HS-5 (cell line): ENCODE data around the gene XPO6.

Experiments
- DNase-seq: peaks from one replicate; pipeline ENCODE4 v3.0.0-alpha.2; 2012; ENCODE audit warnings: low read depth

The XPO6 gene

DNA sequence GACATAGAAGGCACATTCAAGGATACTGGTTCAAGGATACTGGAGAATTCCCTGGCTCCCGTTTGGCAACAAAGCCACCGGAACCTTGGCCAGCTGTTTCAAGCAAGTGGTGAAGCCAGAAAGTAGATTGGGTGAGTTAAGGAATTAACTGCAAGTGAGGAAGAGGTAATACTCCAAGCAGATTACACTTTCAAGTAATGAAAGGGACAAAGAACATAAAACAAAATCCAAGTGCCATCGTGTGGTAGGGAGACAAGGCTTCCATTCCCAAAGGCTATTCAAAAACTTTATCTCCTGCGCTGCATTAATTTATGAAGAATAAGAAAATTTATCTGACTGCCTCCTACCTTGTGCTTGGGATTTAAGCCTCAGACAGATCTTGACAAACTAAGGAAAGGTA lies 27.8 kb downstream of the XPO6 start:
- no peak for DNase-seq

DNA sequence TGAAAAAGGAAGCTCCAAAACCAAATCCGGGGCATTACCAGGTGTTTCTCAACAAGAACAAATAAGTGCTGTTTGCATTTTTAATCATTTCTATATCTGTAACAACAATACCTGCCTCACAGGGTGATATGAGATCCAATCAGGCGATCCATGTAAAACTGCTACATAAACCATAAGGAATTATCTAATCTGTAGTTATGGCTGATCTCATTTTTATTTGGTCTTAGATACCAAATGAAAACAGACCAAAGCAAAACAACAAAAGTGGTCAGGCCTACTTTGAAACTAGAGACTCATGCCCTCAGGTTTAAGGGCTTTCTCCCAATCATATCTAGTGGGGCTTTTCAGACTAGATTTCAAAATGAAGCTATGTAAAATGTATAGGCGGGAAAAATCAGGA lies 28.3 kb downstream of the XPO6 start:
- DNase-seq = no peak

DNA sequence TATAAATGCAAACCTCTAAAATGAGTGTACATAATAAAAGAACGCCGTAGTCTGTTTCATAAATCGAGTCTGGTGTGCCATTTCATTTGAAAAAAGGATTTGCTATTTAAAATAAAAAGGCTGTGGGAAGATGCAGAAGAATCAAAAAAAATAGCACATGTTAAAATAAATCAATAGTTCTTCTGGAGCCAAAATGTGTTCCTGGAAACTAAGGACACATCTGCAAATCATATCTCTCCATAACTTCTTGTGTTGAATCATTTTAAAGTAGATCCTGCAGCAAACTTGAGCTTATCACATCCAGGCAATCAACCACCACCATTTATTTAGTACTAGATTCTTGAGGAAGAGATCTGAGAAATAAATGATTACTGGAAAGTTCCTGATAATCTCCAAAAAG lies 29.0 kb downstream of the XPO6 start:
- no peak for DNase-seq

DNA sequence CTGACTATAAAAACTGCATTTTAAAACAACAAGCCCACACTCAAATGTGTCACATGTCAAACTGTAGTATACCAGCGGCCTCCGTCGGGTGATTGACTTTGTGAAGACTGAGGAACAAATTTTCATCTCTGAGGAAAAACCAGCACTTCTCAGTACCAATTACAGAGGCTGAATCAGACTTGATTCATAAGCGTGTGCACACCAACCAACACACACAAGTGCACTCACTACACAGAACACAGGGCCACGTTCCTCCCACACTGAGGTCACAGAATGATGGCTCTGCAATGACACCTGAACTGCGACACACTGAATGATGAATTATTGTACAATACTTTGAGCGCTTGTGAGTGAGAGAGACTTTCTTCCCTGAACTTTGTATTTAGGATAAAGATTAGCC lies 29.6 kb downstream of the XPO6 start:
- DNase-seq = no peak

DNA sequence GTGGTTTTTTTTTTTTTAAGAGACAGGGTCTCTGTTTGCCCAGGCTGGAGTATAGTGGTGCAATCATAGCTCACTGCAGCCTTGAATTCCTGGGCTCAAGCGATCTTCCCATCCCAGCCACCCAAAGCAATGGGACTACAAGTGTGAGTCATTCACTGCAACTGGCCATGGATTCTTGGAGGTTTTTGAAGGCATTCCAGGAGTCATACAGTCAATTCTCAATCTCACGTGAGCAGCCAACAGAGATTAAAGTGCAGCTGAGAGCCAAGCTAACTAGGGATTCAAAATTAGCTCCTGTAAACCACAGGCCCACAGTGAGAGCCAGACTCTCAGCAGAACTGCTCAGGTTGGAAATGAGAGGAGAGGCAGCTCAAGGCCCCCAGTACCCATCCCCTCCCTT lies 30.2 kb downstream of the XPO6 start:
- peak; percentile 88 for DNase-seq

DNA sequence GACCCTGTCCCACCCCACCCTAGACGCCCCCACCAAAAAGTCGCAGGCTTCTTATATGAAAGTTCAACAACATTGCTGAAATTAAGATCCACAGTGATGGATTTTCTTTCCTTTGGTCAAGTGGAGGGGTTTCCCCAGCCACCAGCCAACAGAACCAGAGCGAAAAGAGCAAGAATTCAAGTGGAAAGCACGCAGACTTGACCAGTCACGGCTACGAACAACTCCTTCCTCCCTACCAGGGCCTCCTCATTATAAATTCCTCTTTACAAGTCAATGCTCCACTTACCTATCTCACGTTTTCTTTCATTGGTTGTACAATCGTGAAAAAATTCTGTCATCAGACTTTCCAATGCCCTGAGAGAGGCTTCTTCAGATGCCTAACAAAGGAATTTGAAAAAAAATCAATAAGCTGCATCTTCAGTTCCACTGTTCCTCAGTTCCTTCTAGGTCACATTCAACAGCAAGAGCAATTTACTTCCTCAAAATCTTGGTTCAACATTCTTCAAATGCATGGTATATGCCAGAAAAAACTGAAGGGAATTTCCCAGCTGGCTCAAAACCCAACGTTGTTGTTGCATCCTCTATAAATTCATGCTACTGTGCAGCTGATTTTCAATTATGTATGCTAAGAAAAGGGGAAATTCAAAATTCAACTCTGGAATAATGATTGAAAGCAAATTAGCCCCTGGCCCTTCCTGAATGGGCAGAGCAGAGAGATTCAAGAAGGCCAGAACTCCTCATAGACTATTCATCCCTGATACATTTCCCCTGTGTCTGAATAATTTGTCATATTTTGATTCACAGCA lies 30.9 kb downstream of the XPO6 start:
- no peak for DNase-seq

DNA sequence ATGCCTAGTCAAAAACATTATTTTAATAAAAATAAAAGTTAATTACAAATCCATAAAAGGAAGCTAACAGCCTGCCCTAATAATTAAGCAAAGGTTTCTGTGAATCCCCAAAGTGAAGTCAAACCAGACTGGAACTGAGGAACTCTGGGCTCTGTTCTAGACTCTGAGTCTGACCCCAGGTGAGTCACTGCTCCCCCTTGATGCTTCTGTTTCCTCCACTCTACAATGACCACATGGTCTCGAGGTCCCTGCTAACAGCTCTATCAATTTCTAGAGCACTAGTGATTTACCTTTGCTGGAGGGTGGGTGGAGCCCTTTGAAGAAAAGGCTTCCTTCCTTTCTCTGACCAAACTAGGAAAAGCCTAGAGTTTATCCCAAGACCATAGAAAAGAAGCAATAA lies 32.4 kb downstream of the XPO6 start:
- DNase-seq = no peak

DNA sequence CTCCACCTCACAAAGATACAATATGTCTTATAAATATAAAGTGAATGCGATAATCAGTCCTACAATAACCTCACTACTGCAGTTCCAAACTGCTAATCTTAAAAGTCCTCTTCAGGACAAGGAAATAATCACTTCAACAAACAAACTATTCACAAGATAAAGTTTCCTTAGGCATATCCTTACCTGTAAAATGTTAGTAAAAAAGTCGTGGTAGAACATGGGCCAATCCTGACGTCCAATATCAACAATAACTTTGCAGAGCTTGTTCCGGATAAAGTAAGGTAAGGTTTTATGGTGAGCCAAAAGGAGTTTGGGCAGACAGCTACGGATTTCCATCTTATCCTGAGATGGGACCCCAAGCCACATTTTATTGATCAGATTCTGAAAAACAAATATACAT lies 36.0 kb downstream of the XPO6 start:
- DNase-seq = no peak

DNA sequence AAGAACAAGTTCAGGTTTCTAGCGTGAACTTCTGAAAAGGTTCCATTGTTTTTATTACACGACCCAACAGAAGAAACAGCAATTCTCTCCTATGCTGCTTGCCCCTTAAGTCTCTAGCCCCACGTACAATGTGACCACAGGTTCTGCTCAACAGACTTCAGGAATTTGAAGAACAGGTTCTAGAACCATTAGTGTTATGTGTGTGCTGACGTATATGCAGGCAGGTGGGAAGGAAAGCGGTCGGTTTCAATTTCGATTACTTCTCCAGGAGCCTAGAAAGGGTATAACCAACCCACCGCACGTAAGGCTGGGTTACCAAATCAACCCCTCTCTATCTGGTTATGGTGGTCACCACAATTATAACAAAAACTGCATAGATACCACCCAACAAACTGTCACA lies 39.4 kb downstream of the XPO6 start:
- no peak for DNase-seq

DNA sequence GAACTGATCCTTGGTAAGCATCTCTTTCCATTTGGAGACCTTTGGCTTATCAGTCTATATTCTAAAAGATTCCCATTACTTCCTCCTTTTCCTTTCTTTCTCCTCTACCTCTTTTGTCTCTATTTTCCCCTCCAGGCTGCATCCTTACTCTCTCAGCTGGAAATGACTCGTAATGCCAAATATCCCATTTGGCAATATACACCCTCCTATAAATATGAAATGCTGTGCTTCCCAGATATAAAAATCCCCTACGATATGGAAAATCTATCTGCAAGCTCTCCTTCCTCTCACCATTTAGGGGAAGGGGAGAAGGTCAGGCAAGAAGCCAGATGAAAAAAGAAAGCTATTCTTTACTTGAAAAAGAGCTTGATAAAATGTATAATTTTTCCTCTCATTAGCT lies 39.9 kb downstream of the XPO6 start:
- DNase-seq = no peak

DNA sequence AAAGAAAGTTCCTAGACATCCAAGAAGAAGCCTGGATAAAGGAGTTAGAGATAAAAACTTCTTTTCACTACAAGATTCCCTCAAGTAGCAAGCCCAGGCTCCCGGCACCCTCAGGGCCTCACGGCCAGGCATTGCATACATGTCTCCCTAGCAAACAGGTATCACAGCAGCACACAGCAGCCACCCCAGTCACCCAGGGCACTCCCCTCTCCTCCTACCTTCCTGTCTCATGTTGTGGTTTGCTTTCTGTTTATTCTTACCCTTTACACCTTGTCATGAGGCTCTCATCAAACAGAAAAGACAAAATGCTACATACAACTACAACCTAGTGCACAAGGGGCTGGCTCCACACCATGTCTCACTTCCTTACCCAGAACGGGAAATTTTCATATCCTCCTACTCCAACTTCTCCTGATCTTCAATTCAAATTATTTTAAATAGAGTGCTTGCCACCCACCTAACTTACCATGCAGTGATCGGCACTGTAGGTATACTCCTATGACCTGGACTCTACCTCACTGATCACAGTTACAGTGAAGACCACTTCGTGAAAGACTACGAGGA lies 42.7 kb downstream of the XPO6 start:
- DNase-seq = no peak

DNA sequence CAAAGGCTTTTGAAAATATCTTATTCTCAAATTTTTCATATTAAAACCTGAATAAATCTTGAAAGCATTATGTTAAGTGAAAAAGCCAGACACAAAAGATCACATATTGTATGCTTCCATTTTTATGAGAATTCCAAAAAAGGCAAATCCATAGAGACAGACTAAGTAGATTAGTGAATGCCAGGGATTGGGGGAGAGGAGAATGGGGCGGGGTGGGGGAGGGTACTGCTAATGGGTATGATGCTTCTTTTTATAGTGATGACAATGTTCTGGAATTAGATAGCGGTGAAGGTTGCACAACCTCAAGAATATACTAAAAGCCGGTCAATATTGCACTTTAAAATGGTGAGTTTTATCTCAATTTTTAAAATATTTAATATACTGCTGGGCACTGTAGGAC lies 44.0 kb downstream of the XPO6 start:
- DNase-seq = no peak

DNA sequence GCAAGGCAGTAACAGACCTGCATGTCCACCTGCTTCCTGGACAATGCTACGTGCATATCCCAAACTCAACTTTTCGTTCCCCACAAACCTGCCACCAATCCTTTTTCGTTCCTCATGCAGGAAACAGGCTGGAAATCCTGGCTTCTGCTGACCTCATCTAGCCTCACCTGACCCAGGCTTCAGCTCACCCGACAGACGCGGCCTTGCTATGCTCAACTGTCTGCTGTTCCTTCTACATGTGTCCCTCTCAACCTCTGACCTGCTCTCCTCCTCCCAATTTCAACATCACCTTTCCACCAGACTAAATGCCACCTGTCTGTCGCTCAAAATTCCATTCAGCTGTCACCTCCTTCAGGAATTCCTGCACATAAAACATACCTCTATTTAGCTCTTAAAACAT lies 44.5 kb downstream of the XPO6 start:
- no peak for DNase-seq

DNA sequence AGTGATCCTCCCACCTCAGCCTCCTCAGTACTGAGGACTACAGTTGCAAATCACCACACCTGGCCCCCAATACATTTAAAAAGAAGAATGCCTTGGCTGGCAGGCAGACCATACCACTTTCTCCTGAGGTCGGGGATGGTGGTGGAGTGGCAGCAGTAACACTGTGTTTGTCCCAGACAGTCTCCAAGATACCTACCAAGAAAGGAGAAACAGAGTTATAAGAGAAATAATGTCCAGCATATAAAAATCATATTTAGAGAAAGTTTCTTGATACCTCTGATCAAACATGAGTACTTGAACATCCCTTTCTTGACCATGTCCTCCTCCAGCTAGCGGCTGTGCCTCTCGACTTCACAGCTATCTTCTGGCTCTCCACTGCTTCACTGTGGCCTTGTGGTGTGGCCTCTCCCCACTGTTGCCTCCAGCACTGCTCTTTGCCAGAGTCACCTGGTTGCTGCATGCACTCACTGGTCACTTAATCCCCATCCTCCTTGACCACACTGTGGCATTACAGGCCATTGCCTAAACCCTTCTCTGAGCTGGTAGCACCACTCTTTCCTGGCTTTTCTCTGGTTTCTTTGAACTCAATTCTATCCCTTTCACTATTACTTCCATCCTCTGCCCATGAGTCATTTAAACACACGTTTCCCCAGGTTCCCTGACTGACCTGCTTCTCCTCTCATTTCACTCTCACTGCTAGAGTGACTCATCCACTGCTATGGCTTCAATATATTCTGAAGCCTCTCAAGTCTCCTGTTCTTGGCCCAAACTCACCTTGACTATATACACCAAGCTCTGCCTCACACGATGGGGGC lies 45.2 kb downstream of the XPO6 start:
- DNase-seq = no peak

DNA sequence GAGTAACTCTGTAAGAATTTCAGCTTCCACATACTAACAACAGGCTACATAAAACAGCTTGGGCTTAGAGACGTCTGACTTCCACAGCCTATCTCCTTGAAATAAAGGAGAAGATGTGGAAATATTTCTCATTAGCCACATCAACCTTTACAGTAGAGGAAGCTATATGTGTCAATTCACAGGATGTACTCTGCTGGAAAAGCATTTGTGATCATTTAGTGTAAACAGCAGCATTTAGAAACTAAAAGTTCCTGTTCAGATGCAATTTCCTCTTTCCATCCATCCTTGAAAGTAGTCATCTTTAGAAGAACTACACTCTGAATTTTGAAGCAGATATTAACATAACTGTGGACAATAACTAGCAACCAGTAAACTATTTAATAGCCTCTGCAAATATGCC lies 46.2 kb downstream of the XPO6 start:
- no peak for DNase-seq

DNA sequence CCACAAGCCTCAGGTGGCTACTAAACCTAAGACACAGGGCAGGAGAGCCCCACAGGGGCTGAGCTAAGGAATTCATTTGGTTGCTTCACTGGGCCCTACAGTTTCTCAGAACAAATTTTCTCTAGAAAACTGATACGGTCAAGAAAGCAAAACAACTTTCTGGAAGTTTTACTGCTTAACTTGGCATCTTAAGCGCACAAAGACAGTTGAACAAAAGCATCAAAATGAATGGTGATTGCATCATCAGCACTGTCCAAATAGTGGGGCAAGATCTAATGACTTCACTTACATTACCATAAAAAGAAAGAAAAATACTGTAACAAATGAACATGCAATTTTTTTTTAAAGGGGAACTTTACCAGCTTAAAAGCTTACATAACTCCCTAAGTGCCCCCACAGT lies 47.6 kb downstream of the XPO6 start:
- DNase-seq = no peak

DNA sequence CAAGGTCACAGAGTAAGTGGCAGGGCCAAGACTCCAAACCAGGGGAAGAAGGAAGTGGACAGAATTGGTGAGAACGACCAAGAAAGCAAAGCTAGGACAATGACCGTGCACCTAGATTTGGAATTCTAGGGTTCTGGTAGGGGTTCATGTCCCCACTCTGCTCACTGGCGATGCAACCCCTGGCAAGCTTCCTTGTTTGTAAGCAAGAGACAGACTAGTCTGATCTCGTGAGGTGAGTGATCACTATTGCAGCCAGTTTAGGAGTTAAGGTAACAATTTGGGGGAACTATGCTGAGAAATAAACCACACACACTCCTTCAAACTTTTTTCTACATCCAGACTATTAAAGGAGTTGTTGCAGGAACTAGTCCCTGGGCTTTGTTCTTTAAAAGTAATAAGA lies 48.1 kb downstream of the XPO6 start:
- no peak for DNase-seq

DNA sequence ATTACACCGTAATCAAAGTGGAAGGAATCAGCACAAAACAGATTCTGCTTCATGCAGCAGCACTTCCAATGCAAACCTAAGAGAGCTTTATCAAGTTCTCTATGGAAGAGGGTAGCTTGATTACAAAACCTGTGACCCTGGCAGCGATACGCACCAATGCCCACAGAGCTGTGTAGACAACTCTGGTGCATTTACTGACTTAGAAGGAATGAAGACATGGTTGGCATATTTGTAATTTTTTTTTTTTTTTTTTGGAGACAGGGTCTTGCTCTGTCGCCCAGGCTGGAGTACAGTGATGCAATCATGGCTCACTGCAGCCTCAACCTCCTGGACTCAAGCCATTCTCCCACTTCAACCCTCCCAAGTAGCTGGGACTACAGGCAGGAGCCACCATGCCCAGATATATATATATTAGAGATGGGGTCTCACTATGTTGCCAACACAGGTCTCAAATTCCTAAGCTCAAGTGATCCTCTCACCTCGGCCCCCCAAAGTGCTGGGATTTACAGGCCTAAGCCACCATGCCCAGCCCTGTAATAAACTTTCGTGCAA lies 49.4 kb downstream of the XPO6 start:
- DNase-seq = no peak

DNA sequence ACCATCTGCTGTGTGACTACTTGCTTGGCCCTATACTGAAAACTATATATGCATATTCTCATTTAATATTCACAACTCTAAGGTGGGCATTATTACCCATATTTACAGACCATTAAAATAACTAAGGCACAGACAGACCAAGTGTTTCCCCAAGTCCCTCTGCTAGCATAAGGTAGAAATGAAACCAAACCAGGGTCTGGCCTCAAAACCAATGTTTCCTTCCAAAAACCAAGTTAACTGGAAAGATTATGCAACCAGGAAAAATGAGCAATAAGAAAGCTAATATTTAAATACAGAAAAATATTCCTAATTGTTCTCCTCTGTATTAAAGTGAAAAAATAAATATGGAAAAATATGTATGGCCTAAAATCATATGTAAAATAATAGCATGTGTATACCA lies 50.1 kb downstream of the XPO6 start:
- no peak for DNase-seq

DNA sequence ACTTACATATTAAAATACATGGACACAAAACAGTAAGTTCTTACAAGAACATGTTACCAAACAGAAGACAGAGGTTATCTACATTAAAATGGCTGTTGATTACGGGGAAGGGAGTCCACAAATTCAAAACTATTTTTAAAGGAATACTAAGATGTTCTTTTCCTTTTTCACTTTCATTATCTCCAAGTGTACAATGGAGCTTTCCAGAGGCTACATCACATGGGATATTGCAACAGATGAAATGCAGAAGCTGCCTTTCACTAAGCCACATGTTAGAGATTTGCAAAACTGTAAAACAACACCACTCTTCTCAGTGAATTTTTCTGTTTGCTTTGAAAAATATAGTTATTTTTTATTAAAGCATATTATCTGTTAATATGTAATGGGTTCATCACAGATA lies 53.6 kb downstream of the XPO6 start:
- DNase-seq = no peak

DNA sequence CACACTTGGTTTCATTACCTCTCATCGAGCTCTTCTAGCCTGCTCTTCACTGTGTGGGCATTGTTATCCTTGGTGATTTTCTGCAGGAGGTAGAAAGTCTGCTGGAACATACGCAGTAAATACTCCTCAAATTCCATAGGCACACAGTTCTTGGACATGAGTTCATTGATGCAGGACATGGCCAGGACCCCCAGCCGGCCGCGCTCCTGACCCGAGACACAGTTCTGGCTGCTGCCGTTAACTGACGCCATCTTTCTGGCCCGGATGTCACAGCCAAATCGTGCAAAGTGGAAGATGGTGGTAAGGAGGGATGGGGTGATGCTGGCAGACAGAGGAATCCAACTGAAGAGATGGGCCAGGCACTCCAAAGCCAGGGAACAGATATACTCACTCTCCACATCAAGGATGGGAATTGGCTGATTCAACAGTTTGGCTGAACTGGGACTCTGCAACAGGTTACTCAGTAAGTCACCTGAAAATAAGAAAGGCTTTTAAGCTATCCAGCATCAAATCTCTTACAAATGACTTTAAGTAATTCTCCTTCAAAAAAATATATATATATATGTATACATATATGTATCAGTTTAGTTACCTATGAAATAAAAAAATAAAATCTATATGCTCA lies 55.6 kb downstream of the XPO6 start:
- no peak for DNase-seq

DNA sequence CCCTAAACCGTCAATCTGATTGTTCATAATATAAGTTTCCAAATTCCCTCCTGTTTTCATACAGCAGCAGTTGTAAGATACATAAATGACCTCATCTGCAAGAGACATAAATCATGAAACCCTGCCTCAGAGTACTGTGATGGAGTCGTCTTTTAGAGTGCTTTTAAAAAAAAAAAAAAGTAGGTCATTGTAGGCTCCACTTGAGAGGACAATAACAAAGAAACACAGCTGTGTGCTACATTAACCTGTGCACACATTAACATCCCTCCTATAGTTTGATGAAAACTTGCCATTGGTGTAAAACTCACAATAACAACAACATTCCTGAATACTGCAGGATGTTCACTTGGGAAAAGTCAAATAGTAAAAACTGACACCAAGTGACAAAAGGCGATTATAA lies 56.5 kb downstream of the XPO6 start:
- no peak for DNase-seq

DNA sequence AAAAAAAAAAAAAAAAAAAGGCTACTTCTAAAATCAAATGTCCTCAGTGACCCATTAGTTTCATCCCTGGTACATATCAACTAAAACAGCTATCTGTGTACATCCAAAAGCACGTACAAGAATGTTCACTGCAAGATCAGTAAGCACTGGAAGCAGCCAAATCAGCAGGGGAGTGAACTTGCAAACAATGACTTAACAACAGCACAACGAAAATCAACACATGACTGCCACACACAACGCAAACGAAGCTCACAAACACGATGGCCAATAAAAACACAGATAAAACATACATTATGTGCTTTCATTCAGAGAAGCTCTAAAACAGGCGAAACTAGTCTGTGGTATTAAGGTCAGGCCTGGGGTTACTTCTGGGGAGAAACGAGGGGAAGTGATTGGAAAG lies 60.6 kb downstream of the XPO6 start:
- DNase-seq = no peak
